Measurements from ENCODE around the gene MECR.
A peak's percentile ranks its signal among the peaks of the same experiment; 100 is the strongest.

The MECR gene

GRCh38 chr1:29186252-29186651, 44.5 kb downstream of the MECR start:
- ChIA-PET POLR2A (no interaction called here), CTCF (interaction anchor here (8.7 to 10.1 kb wide), 2 partner anchors 9 to 15 kb away, joined by 76 to 89 read pairs; no protein-coding TSS in a partner anchor)

GRCh38 chr1:29183287-29183686, 47.4 kb downstream of the MECR start:
- WGBS (ENCODE audit: insufficient coverage): no CpG with 5 or more reads among the region's 1 CpG
- H3K4me3 ChIP-seq (ENCODE audit: control insufficient read depth in 1 of 7, extremely low read depth in 1 of 7, insufficient read depth in 4 of 7, low read depth in 2 of 7, low read length in 6 of 7): no peak overlapping the region
- DNase-seq: no peak
- peak overlapping the region in 1 of 2 experiments; percentile 99 for H3K27ac ChIP-seq (ENCODE audit: insufficient read depth in 1 of 2, low read depth in 1 of 2, low read length in 2 of 2, poor library complexity in 1 of 2, severe bottlenecking in 2 of 2)
- ChIA-PET CTCF (interaction anchor here (1.6 to 10.1 kb wide), 3 partner anchors 12 to 301 kb away, joined by 4 to 89 read pairs (median 76); no protein-coding TSS in a partner anchor), POLR2A (no interaction called here)
- peaks cover 0 to 15% (median 2%) of the 10 kb centered on the region in 4 experiments for H3K36me3 ChIP-seq (ENCODE audit: control insufficient read depth in 4 of 4, insufficient read depth in 4 of 4, low read length in 3 of 4)
- no peaks in the 10 kb centered on the region for H3K9me3 ChIP-seq (ENCODE audit: control extremely low read depth in 1 of 5, control insufficient read depth in 4 of 5, insufficient read depth in 2 of 5, low read depth in 1 of 5, low read length in 4 of 5)
- H3K4me1 ChIP-seq (ENCODE audit: control extremely low read depth in 1 of 4, control insufficient read depth in 4 of 4, insufficient read depth in 4 of 4, low read length in 3 of 4): peaks cover 19 to 36% (median 28%) of the 10 kb centered on the region in 4 experiments
- no peaks in the 10 kb centered on the region for H3K27me3 ChIP-seq (replicated peaks in 2 of 5; ENCODE audit: control insufficient read depth in 4 of 5, insufficient read depth in 5 of 5, low read length in 4 of 5)

More at GRCh38 chr1:29186252-29186651, 44.5 kb downstream of the MECR start:
- H3K9me3 ChIP-seq (ENCODE audit: control extremely low read depth in 1 of 5, control insufficient read depth in 4 of 5, insufficient read depth in 2 of 5, low read depth in 1 of 5, low read length in 4 of 5): peaks cover 0 to 3% (median 0%) of the 10 kb centered on the region in 5 experiments
- DNase-seq: no peak
- no peak overlapping the region for H3K4me3 ChIP-seq (ENCODE audit: control insufficient read depth in 1 of 7, extremely low read depth in 1 of 7, insufficient read depth in 4 of 7, low read depth in 2 of 7, low read length in 6 of 7)
- H3K27ac ChIP-seq (ENCODE audit: insufficient read depth in 1 of 2, low read depth in 1 of 2, low read length in 2 of 2, poor library complexity in 1 of 2, severe bottlenecking in 2 of 2): no peak overlapping the region
- WGBS (ENCODE audit: insufficient coverage): 92% methylated on average over 1 of the region's 3 CpGs
- H3K36me3 ChIP-seq (ENCODE audit: control insufficient read depth in 4 of 4, insufficient read depth in 4 of 4, low read length in 3 of 4): peaks cover 0 to 3% (median 0%) of the 10 kb centered on the region in 4 experiments
- H3K4me1 ChIP-seq (ENCODE audit: control extremely low read depth in 1 of 4, control insufficient read depth in 4 of 4, insufficient read depth in 4 of 4, low read length in 3 of 4): peaks cover 0 to 13% (median 8%) of the 10 kb centered on the region in 4 experiments
- H3K27me3 ChIP-seq (replicated peaks in 2 of 5; ENCODE audit: control insufficient read depth in 4 of 5, insufficient read depth in 5 of 5, low read length in 4 of 5): no peaks in the 10 kb centered on the region

- Histone ChIP-seq H3K36me3 (ENCODE audit: control insufficient read depth in 4 of 4, insufficient read depth in 4 of 4, low read length in 3 of 4) (peaks cover 0 to 18% (median 3%) of the 10 kb centered on the region in 4 experiments), H3K27me3 (replicated peaks in 2 of 5; ENCODE audit: control insufficient read depth in 4 of 5, insufficient read depth in 5 of 5, low read length in 4 of 5) (no peaks in the 10 kb centered on the region), H3K27ac (ENCODE audit: insufficient read depth in 1 of 2, low read depth in 1 of 2, low read length in 2 of 2, poor library complexity in 1 of 2, severe bottlenecking in 2 of 2) (peak within 1 kb of the TSS; percentile 98 to 99), H3K4me3 (ENCODE audit: control insufficient read depth in 1 of 7, extremely low read depth in 1 of 7, insufficient read depth in 4 of 7, low read depth in 2 of 7, low read length in 6 of 7) (peak within 1 kb of the TSS; percentile 84 to 97 (median 94)), H3K4me1 (ENCODE audit: control extremely low read depth in 1 of 4, control insufficient read depth in 4 of 4, insufficient read depth in 4 of 4, low read length in 3 of 4) (peaks cover 19 to 41% (median 28%) of the 10 kb centered on the region in 4 experiments), H3K9me3 (ENCODE audit: control extremely low read depth in 1 of 5, control insufficient read depth in 4 of 5, insufficient read depth in 2 of 5, low read depth in 1 of 5, low read length in 4 of 5) (no peaks in the 10 kb centered on the region)
- DNase-seq: peak; percentile 97 to 99 (median 99)
- 0% methylated on average over 82 of the region's 100 CpGs for WGBS (ENCODE audit: insufficient coverage)
- POLR2A ChIA-PET: interaction anchor here (0.6 to 1.3 kb wide), 5 partner anchors 9 to 394 kb away, joined by 3 to 6 read pairs (median 3); no protein-coding TSS in a partner anchor
- CTCF ChIA-PET: interaction anchor here (0.7 to 10.1 kb wide), 9 partner anchors 13 to 300 kb away, joined by 3 to 89 read pairs (median 3); no protein-coding TSS in a partner anchor
Observed at GRCh38 chr1:29181413-29182225, 49.1 kb downstream of the MECR start, which contains the start of gene SRSF4. SRSF4 (minus strand) TSS chr1:29181900; CDS start chr1:29181752, 148 bp downstream.

GRCh38 chr1:29180497-29181412, 50.0 kb downstream of the MECR start:
- Histone ChIP-seq H3K4me3 (ENCODE audit: control insufficient read depth in 1 of 7, extremely low read depth in 1 of 7, insufficient read depth in 4 of 7, low read depth in 2 of 7, low read length in 6 of 7) (peak overlapping the region; percentile 84 to 97 (median 94)), H3K4me1 (ENCODE audit: control extremely low read depth in 1 of 4, control insufficient read depth in 4 of 4, insufficient read depth in 4 of 4, low read length in 3 of 4) (peaks cover 19 to 44% (median 28%) of the 10 kb centered on the region in 4 experiments), H3K27ac (ENCODE audit: insufficient read depth in 1 of 2, low read depth in 1 of 2, low read length in 2 of 2, poor library complexity in 1 of 2, severe bottlenecking in 2 of 2) (peak overlapping the region; percentile 98 to 99), H3K27me3 (replicated peaks in 2 of 5; ENCODE audit: control insufficient read depth in 4 of 5, insufficient read depth in 5 of 5, low read length in 4 of 5) (no peaks in the 10 kb centered on the region), H3K9me3 (ENCODE audit: control extremely low read depth in 1 of 5, control insufficient read depth in 4 of 5, insufficient read depth in 2 of 5, low read depth in 1 of 5, low read length in 4 of 5) (no peaks in the 10 kb centered on the region), H3K36me3 (ENCODE audit: control insufficient read depth in 4 of 4, insufficient read depth in 4 of 4, low read length in 3 of 4) (peaks cover 0 to 18% (median 3%) of the 10 kb centered on the region in 4 experiments)
- peak in 2 of 3 donors; percentile 36 to 41 for DNase-seq
- WGBS (ENCODE audit: insufficient coverage): 0% methylated on average over 26 of the region's 32 CpGs
- POLR2A ChIA-PET: interaction anchor here (0.6 to 1.3 kb wide), 4 partner anchors 8 to 24 kb away, joined by 3 to 5 read pairs (median 3); no protein-coding TSS in a partner anchor
- CTCF ChIA-PET: interaction anchor here (0.7 to 10.1 kb wide), 5 partner anchors 13 to 20 kb away, joined by 3 to 89 read pairs (median 3); no protein-coding TSS in a partner anchor

GRCh38 chr1:29179641-29180184, 51.0 kb downstream of the MECR start:
- peak; percentile 40 to 71 (median 49) for DNase-seq
- H3K27ac ChIP-seq (ENCODE audit: insufficient read depth in 1 of 2, low read depth in 1 of 2, low read length in 2 of 2, poor library complexity in 1 of 2, severe bottlenecking in 2 of 2): peak overlapping the region; percentile 98 to 99
- no peaks in the 10 kb centered on the region for H3K27me3 ChIP-seq (replicated peaks in 2 of 5; ENCODE audit: control insufficient read depth in 4 of 5, insufficient read depth in 5 of 5, low read length in 4 of 5)
- CTCF ChIA-PET: interaction anchor here (1.4 to 10.1 kb wide), 3 partner anchors 16 to 21 kb away, joined by 3 to 89 read pairs (median 76); no protein-coding TSS in a partner anchor
- peaks cover 0 to 18% (median 3%) of the 10 kb centered on the region in 4 experiments for H3K36me3 ChIP-seq (ENCODE audit: control insufficient read depth in 4 of 4, insufficient read depth in 4 of 4, low read length in 3 of 4)
- H3K4me1 ChIP-seq (ENCODE audit: control extremely low read depth in 1 of 4, control insufficient read depth in 4 of 4, insufficient read depth in 4 of 4, low read length in 3 of 4): peaks cover 19 to 44% (median 28%) of the 10 kb centered on the region in 4 experiments
- no peaks in the 10 kb centered on the region for H3K9me3 ChIP-seq (ENCODE audit: control extremely low read depth in 1 of 5, control insufficient read depth in 4 of 5, insufficient read depth in 2 of 5, low read depth in 1 of 5, low read length in 4 of 5)
- 11% methylated on average over 1 of the region's 4 CpGs for WGBS (ENCODE audit: insufficient coverage)
- peak overlapping the region in 6 of 7 experiments; percentile 85 to 97 (median 95) for H3K4me3 ChIP-seq (ENCODE audit: control insufficient read depth in 1 of 7, extremely low read depth in 1 of 7, insufficient read depth in 4 of 7, low read depth in 2 of 7, low read length in 6 of 7)
- POLR2A ChIA-PET: no interaction called here

- Histone ChIP-seq H3K27ac (ENCODE audit: insufficient read depth in 1 of 2, low read depth in 1 of 2, low read length in 2 of 2, poor library complexity in 1 of 2, severe bottlenecking in 2 of 2) (no peak overlapping the region), H3K4me3 (ENCODE audit: control insufficient read depth in 1 of 7, extremely low read depth in 1 of 7, insufficient read depth in 4 of 7, low read depth in 2 of 7, low read length in 6 of 7) (no peak overlapping the region), H3K27me3 (replicated peaks in 2 of 5; ENCODE audit: control insufficient read depth in 4 of 5, insufficient read depth in 5 of 5, low read length in 4 of 5) (no peaks in the 10 kb centered on the region), H3K9me3 (ENCODE audit: control extremely low read depth in 1 of 5, control insufficient read depth in 4 of 5, insufficient read depth in 2 of 5, low read depth in 1 of 5, low read length in 4 of 5) (no peaks in the 10 kb centered on the region), H3K4me1 (ENCODE audit: control extremely low read depth in 1 of 4, control insufficient read depth in 4 of 4, insufficient read depth in 4 of 4, low read length in 3 of 4) (peaks cover 19 to 33% (median 20%) of the 10 kb centered on the region in 4 experiments), H3K36me3 (ENCODE audit: control insufficient read depth in 4 of 4, insufficient read depth in 4 of 4, low read length in 3 of 4) (peaks cover 2 to 21% (median 4%) of the 10 kb centered on the region in 4 experiments)
- DNase-seq: no peak
- 87% methylated on average over 9 of the region's 12 CpGs for WGBS (ENCODE audit: insufficient coverage)
- ChIA-PET CTCF (interaction anchor here (1.2 kb wide), 1 partner anchor 28 kb away, joined by 4 read pairs; no protein-coding TSS in a partner anchor), POLR2A (no interaction called here)
Observed at GRCh38 chr1:29177022-29177705, 53.6 kb downstream of the MECR start.

All from common myeloid progenitor, CD34-positive (primary cell).